Gastrocnemius medialis (tissue), 4 donors: Measurements from ENCODE around the gene MYO1E.

ENCODE experiments used
- POLR2A ChIP-seq, 2 donors: fragments of 450-650 bp; IDR thresholded peaks; one replicate each; pipeline ENCODE4 v1.6.1; 2017; ENCODE audit warnings: antibody characterized with exemption in 2 of 2, mild to moderate bottlenecking in 2 of 2, moderate library complexity in 2 of 2
- TF ChIP-seq, protein P1 (sequence below), 5 experiments: fragments of 450-650 bp in 3 of 5; fragments of 200-600 bp in 2 of 5; sonication (generic) in 2 of 5; IDR thresholded peaks in 4 of 5; conservative IDR thresholded peaks in 1 of 5; 1 replicate in 4 of 5; 2 replicates in 1 of 5; pipeline ENCODE4 v1.5.1; 2016 to 2019; ENCODE audit warnings: antibody characterized with exemption in 5 of 5, mild to moderate bottlenecking in 3 of 5, moderate library complexity in 3 of 5

DNA sequence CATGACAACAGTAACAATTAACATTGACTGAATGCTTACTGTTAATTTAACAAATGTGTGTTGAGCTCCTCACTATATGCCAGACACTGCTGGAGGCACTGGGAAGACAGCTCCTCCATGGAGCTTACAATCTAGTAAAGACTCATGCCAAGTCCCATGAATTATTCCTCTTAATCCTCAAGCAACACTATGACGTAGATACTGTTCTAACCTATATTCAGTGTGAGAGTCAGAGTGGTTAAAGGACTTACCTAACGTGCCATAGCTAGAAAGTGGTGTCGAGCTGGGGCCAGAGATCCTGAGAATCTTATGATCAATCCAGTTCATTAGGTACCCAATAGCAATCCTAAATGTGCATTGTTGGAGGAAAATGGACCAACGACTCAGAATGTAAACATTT is 43.6 kb downstream of the MYO1E start:
- TF ChIP-seq, protein P1, sequence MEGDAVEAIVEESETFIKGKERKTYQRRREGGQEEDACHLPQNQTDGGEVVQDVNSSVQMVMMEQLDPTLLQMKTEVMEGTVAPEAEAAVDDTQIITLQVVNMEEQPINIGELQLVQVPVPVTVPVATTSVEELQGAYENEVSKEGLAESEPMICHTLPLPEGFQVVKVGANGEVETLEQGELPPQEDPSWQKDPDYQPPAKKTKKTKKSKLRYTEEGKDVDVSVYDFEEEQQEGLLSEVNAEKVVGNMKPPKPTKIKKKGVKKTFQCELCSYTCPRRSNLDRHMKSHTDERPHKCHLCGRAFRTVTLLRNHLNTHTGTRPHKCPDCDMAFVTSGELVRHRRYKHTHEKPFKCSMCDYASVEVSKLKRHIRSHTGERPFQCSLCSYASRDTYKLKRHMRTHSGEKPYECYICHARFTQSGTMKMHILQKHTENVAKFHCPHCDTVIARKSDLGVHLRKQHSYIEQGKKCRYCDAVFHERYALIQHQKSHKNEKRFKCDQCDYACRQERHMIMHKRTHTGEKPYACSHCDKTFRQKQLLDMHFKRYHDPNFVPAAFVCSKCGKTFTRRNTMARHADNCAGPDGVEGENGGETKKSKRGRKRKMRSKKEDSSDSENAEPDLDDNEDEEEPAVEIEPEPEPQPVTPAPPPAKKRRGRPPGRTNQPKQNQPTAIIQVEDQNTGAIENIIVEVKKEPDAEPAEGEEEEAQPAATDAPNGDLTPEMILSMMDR (IDR thresholded peaks at IDR 0.05 in 4 of 5, conservative IDR thresholded peaks at IDR 0.05 in 1 of 5), result no peak
- TF ChIP-seq POLR2A (IDR thresholded peaks at IDR 0.05), result no peak
